PC-3 (cell line): ENCODE data around the gene ZNF692.

ENCODE experiments used
- EZH2phosphoT487 ChIP-seq: fragments of 300-600 bp; sonication (generic); IDR thresholded peaks from 2 replicates; pipeline ENCODE4 v1.6.1; 2018; ENCODE audit warnings: mild to moderate bottlenecking, antibody characterized with exemption, low read length, borderline replicate concordance
- TF ChIP-seq, protein P1 (sequence below): fragments of 300-600 bp; sonication (generic); conservative IDR thresholded peaks from 2 replicates; pipeline ENCODE4 v1.5.1; 2017; ENCODE audit warnings: antibody characterized with exemption, low read depth, mild to moderate bottlenecking, low read length

DNA sequence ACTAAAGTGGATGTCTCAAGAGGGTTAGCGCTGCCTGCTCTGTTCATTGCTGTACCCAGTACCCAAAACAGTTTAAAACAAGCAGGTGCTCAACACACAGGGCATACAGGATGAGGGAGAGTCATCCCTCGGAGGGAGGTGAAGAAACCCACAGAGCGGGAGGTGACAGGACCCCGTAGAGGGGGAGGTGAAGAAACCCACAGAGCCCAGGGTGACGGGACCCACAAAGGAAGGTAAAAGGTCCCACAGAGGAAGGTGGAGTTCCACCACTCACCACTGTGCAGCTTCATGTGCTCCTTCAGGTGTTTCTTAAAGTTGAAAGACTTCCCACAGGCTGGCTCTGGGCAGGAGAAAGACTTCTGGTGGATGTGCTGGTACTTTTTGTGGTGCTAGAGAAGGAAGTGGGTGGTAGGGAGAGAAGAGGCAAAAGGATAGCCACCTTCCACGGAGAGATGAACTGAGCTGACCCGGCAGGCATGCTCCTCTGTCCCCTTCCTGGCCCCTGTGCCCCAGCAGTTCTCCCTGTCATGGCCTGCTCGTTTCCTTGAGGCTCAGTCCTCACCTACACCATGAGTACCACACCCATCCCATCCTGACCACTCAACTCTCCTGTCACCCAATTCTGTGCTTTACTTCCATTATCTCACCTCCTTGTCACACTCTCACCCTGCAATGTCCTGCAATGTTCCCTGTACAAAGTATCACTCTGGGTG lies 5.1 kb downstream of the ZNF692 start:
- TF ChIP-seq, protein P1, sequence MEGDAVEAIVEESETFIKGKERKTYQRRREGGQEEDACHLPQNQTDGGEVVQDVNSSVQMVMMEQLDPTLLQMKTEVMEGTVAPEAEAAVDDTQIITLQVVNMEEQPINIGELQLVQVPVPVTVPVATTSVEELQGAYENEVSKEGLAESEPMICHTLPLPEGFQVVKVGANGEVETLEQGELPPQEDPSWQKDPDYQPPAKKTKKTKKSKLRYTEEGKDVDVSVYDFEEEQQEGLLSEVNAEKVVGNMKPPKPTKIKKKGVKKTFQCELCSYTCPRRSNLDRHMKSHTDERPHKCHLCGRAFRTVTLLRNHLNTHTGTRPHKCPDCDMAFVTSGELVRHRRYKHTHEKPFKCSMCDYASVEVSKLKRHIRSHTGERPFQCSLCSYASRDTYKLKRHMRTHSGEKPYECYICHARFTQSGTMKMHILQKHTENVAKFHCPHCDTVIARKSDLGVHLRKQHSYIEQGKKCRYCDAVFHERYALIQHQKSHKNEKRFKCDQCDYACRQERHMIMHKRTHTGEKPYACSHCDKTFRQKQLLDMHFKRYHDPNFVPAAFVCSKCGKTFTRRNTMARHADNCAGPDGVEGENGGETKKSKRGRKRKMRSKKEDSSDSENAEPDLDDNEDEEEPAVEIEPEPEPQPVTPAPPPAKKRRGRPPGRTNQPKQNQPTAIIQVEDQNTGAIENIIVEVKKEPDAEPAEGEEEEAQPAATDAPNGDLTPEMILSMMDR = no peak
- TF ChIP-seq EZH2phosphoT487 = no peak
